Testis (tissue), 3 donors: Measurements from ENCODE around the gene MRPL43. TPM values are rescaled to one million over a fixed set of nuclear protein-coding genes. Genes with fewer than 3 reads are reported as not detected.

Experiments used
- DNase-seq: peaks from one replicate; pipeline ENCODE4 v3.0.0-alpha.2; 2019
- H3K27ac ChIP-seq, 2 donors: fragments of 200-600 bp; sonication (generic); one replicate each; pipeline ENCODE4 v1.5.1; 2019
- H3K27me3 ChIP-seq: fragments of 200-600 bp; sonication (generic); one replicate; pipeline ENCODE4 v1.5.1; 2019
- H3K36me3 ChIP-seq: fragments of 200-600 bp; sonication (generic); one replicate; pipeline ENCODE4 v1.5.1; 2017; ENCODE audit warnings: low read depth; ENCODE audit errors: missing control alignments
- H3K4me1 ChIP-seq: fragments of 200-600 bp; sonication (generic); one replicate; pipeline ENCODE4 v1.5.1; 2019
- H3K4me3 ChIP-seq, 2 donors: fragments of 200-600 bp; sonication (generic); one replicate each; pipeline ENCODE4 v1.5.1; 2017 to 2019
- H3K9me3 ChIP-seq: fragments of 200-600 bp; sonication (generic); one replicate; pipeline ENCODE4 v1.5.1; 2017
- CTCF ChIP-seq, 3 experiments: fragments of 450-650 bp in 2 of 3; fragments of 200-600 bp in 1 of 3; sonication (generic) in 1 of 3; IDR thresholded peaks; one replicate each; pipeline ENCODE4 v1.5.1; 2016 to 2019; ENCODE audit warnings: antibody characterized with exemption in 3 of 3, mild to moderate bottlenecking in 2 of 3, moderate library complexity in 1 of 3
- POLR2A ChIP-seq: fragments of 450-650 bp; IDR thresholded peaks from one replicate; pipeline ENCODE4 v1.6.1; 2017; ENCODE audit warnings: antibody characterized with exemption, mild to moderate bottlenecking, moderate library complexity
- WGBS, 2 donors: methylation state at CpG; one replicate each; pipeline ENCODE4 v1.1.5; 2018; 5-methylcytosine and 5-hydroxymethylcytosine counted together
- intact Hi-C: fragments of 100-400 bp; cut with DNase I; formaldehyde crosslinking; loops from one replicate; pipeline ENCODE4 v1.15.1; 2023; ENCODE audit warnings: low total_unique reads
- polyA plus RNA-seq: library from polyadenylated mRNA; stranded (reverse); fragments of 350-450 nt; fragmentation: Illumina TruSeq; extraction: RNeasy Lipid Tissue Mini Kit (QIAGEN cat#74804); gene quantifications from one replicate; pipeline ENCODE4 v1.2.3, GENCODE V29; 2014; ENCODE audit warnings: low read depth, low replicate concordance; ENCODE audit not compliant: insufficient read depth
- total RNA-seq, 2 donors: library from RNA; depleted of rRNA; stranded (reverse); fragments of >200 nt; gene quantifications; one replicate each; pipeline ENCODE4 v1.2.3, GENCODE V29; 2016

MRPL43 gene
- total and polyA plus RNA-seq, 3 donors from 2014 or later = 123 to 199 (median 124) TPM

- H3K4me3 ChIP-seq = no peak overlapping the region
- no peaks in the 10 kb centered on the region for H3K9me3 ChIP-seq
- DNase-seq = no peak
- WGBS, 2 donors = 81 to 92% methylated on average over 2 of the region's 2 CpGs
- TF ChIP-seq POLR2A (no peak), CTCF (IDR thresholded peaks at IDR 0.05) (no peak)
- H3K27ac ChIP-seq = no peak overlapping the region
- H3K36me3 ChIP-seq = no peaks in the 10 kb centered on the region
- peaks cover 21% of the 10 kb centered on the region for H3K4me1 ChIP-seq
- no peaks in the 10 kb centered on the region for H3K27me3 ChIP-seq
- intact Hi-C loops = no loop called here
Observed at GRCh38 chr10:100968062-100968736, 19.1 kb downstream of the MRPL43 start.

GRCh38 chr10:100967332-100967731 lies 20.0 kb downstream of the MRPL43 start:
- DNase-seq = no peak
- WGBS, 2 donors = 80 to 85% methylated on average over 2 of the region's 2 CpGs
- H3K27me3 ChIP-seq = no peaks in the 10 kb centered on the region
- H3K36me3 ChIP-seq = no peaks in the 10 kb centered on the region
- H3K4me3 ChIP-seq = no peak overlapping the region
- no peaks in the 10 kb centered on the region for H3K9me3 ChIP-seq
- intact Hi-C loops = no loop called here
- no peak overlapping the region for H3K27ac ChIP-seq
- peaks cover 21% of the 10 kb centered on the region for H3K4me1 ChIP-seq
- TF ChIP-seq POLR2A (no peak), CTCF (IDR thresholded peaks at IDR 0.05) (no peak)

- Histone ChIP-seq H3K27me3 (no peaks in the 10 kb centered on the region), H3K9me3 (no peaks in the 10 kb centered on the region), H3K4me1 (peaks cover 21% of the 10 kb centered on the region), H3K4me3 (no peak overlapping the region), H3K27ac (no peak overlapping the region), H3K36me3 (no peaks in the 10 kb centered on the region)
- TF ChIP-seq CTCF (IDR thresholded peaks at IDR 0.05) (no peak), POLR2A (no peak)
- intact Hi-C loops = no loop called here
- 75 to 87% methylated on average over 2 of the region's 2 CpGs for WGBS, 2 donors
- no peak for DNase-seq
Observed at GRCh38 chr10:100966887-100967286, 20.4 kb downstream of the MRPL43 start.

- Histone ChIP-seq H3K27me3 (no peaks in the 10 kb centered on the region), H3K4me1 (peaks cover 21% of the 10 kb centered on the region), H3K4me3 (no peak overlapping the region), H3K9me3 (no peaks in the 10 kb centered on the region), H3K36me3 (no peaks in the 10 kb centered on the region), H3K27ac (no peak overlapping the region)
- TF ChIP-seq POLR2A = no peak
- TF ChIP-seq CTCF (IDR thresholded peaks at IDR 0.05) = no peak
- intact Hi-C loops = no loop called here
- 57 to 66% methylated on average over 5 of the region's 5 CpGs for WGBS, 2 donors
- DNase-seq = no peak
Observed at GRCh38 chr10:100965820-100966219, 21.5 kb downstream of the MRPL43 start.

GRCh38 chr10:100963826-100964225 lies 23.5 kb downstream of the MRPL43 start:
- intact Hi-C loops = no loop called here
- H3K36me3 ChIP-seq = no peaks in the 10 kb centered on the region
- H3K27me3 ChIP-seq = no peaks in the 10 kb centered on the region

More at GRCh38 chr10:100963826-100964225, 23.5 kb downstream of the MRPL43 start:
- DNase-seq = no peak
- Histone ChIP-seq H3K27ac (no peak overlapping the region), H3K4me1 (peaks cover 6% of the 10 kb centered on the region), H3K4me3 (no peak overlapping the region), H3K9me3 (no peaks in the 10 kb centered on the region)
- no peak for TF ChIP-seq CTCF (IDR thresholded peaks at IDR 0.05)
- TF ChIP-seq POLR2A = no peak
- 90 to 97% methylated on average over 1 of the region's 1 CpG for WGBS, 2 donors
